Ishikawa (cell line): ENCODE results near the gene PSORS1C1.

Source experiments
- RAD21 ChIP-seq: IDR thresholded peaks from 2 replicates; pipeline ENCODE4 v1.6.1; 2012; ENCODE audit warnings: low read depth
- ZBTB7A ChIP-seq: IDR thresholded peaks from 2 replicates; pipeline ENCODE4 v1.6.1; 2012; ENCODE audit warnings: low read depth

DNA sequence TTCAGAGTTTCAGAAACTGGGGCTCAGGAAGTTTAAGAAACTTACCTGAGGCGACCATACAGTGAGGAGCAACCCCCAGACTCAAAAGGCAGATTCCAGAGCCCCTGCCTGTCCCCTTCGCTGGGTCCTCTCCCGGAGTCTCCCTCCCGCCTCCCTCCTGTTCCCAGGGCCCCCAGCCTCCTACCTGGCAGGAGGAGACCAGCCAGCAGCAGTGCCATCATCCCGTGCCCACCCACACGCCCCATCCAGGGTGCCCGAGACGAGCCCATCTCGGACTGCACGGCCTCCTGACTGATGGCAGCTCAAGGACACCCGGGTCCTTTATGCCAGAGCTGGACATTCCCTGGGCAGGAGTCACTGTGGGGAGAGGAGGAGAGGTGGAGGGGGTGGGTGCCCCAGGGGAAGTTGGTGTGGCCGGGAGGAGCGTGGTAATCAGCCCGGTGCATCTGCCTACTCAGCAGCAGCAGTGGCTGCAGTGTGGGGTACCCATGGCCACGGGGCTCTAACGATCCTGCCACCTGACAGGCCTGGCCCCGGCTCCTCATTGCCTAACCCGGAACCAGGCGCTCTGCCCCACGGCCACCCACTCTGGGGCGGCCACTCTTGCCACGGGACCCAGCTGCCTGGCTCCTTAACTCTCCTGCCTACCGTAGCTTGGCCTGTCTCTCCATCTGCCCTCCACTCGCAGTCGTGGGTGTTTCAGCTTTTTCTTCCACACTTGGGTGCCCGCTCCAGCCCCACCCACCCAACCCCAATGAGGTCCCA, 5.7 kb downstream of the PSORS1C1 start, which contains the start of gene CDSN:
- no peak for TF ChIP-seq RAD21
- no peak for TF ChIP-seq ZBTB7A
